Measurements from ENCODE around the gene ZNF165. TPM values are rescaled to one million over a fixed set of nuclear protein-coding genes. Genes with fewer than 3 reads are reported as not detected.

The ZNF165 gene
- total and polyA plus RNA-seq, 2 of the 4 experiments (the other 2 are of a cell fraction) = 0.07 to 0.36 TPM

DNA sequence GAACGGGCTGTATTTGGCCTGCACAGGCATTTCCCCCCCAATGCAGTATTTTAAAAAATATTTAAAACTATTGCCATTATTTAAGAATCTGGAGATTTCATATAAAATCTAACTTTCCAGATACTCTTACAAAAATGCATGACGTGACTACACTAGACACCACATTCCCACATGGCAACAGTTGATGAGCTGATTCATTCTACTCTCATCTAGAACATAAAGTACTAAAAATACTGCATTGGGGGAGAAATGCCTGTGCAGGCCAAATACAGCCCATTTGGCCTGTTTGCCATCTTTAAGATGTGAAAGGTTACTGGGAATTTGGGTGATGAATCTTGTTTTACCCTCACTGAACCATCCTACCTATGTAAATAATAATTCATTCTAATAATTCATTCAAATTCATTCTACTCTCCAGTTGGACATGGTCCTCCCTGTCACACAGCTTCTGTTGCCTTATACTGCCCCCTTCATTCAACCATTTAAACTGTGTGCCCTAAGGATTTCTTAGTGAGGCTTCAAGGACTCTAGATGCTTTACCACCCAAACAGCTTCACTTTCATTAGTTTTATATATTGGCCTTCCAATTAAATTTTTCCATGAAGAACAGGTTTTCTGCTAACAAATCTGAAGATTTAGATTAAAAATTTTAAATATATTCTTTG is 37.1 kb downstream of the ZNF165 start:
- Histone ChIP-seq H3K36me3 (ENCODE audit: control insufficient read depth, insufficient read depth, low read length) (peaks cover 29% of the 10 kb centered on the region), H2AK9ac (replicated peaks; ENCODE audit: low read depth, low read length, poor library complexity) (no peak overlapping the region), H3K18ac (ENCODE audit: low read depth, low read length) (no peak overlapping the region), H3K4me1 (ENCODE audit: control insufficient read depth, insufficient read depth, low read length) (no peaks in the 10 kb centered on the region), H2AK5ac (ENCODE audit: low read depth, low read length) (no peak overlapping the region), H3K9ac (ENCODE audit: low read depth, low read length) (no peak overlapping the region), H3K14ac (replicated peaks; ENCODE audit: low read depth, low read length) (no peak overlapping the region), H4K5ac (ENCODE audit: low read depth, low read length) (no peak overlapping the region), H2BK15ac (ENCODE audit: low read depth, low read length) (no peak overlapping the region), H3K9me3 (ENCODE audit: control insufficient read depth, insufficient read depth, low read length) (no peaks in the 10 kb centered on the region), H2BK120ac (ENCODE audit: low read depth, low read length) (no peak overlapping the region), H3K27ac (ENCODE audit: insufficient read depth, low read length) (no peak overlapping the region), H3K4ac (ENCODE audit: low read depth, low read length) (no peak overlapping the region), H3K23ac (ENCODE audit: low read depth, low read length) (no peak overlapping the region), H3K4me3 (ENCODE audit: insufficient read depth, low read depth, low read length) (no peak overlapping the region), H3K56ac (ENCODE audit: extremely low read depth, insufficient read depth, low read length) (no peak overlapping the region), H2AFZ (replicated peaks; ENCODE audit: low read length, poor library complexity) (no peak overlapping the region), H4K20me1 (ENCODE audit: insufficient read depth, low read length) (no peaks in the 10 kb centered on the region), H4K91ac (ENCODE audit: insufficient read depth, low read depth, low read length) (no peak overlapping the region), H2BK20ac (ENCODE audit: low read depth, low read length) (no peak overlapping the region), H2BK5ac (ENCODE audit: low read depth, low read length, poor library complexity, severe bottlenecking) (no peak overlapping the region), H3K9me1 (ENCODE audit: insufficient read depth, low read length) (no peaks in the 10 kb centered on the region; the same call in 1 of the 2 replicates), H3K4me2 (ENCODE audit: low read depth, low read length) (no peak overlapping the region), H3K79me1 (ENCODE audit: low read depth in 1 of 2, low read length in 2 of 2) (peaks cover 0 to 2% of the 10 kb centered on the region in 2 experiments; a peak in 1 of 4 replicates), H3K27me3 (ENCODE audit: control insufficient read depth, insufficient read depth, low read length) (no peaks in the 10 kb centered on the region), H4K8ac (ENCODE audit: low read depth in 2 of 2, low read length in 2 of 2) (no peak overlapping the region)
- no CpG with 5 or more reads among the region's 2 CpGs for WGBS, 2 experiments (ENCODE audit: extremely low coverage in 2 of 2, insufficient read length in 1 of 2)
- DNase-seq = no peak
- ATAC-seq (ENCODE audit: low read depth) = no peak
- intact Hi-C loops (cut with micrococcal nuclease) = no loop called here
- POLR2A ChIA-PET (ENCODE audit: unreplicated experiment) = no interaction called here
- in situ Hi-C loops (cut with MboI; ENCODE audit: low sequenced_read_pairs) = no loop called here
- no TSS peak for BruUV-seq (replicated peaks)
- dilution Hi-C loops (cut with HindIII; ENCODE audit: low sequenced_read_pairs, unreplicated experiment) = no loop called here
- CTCF ChIA-PET = no interaction called here
- TF ChIP-seq, protein P1, sequence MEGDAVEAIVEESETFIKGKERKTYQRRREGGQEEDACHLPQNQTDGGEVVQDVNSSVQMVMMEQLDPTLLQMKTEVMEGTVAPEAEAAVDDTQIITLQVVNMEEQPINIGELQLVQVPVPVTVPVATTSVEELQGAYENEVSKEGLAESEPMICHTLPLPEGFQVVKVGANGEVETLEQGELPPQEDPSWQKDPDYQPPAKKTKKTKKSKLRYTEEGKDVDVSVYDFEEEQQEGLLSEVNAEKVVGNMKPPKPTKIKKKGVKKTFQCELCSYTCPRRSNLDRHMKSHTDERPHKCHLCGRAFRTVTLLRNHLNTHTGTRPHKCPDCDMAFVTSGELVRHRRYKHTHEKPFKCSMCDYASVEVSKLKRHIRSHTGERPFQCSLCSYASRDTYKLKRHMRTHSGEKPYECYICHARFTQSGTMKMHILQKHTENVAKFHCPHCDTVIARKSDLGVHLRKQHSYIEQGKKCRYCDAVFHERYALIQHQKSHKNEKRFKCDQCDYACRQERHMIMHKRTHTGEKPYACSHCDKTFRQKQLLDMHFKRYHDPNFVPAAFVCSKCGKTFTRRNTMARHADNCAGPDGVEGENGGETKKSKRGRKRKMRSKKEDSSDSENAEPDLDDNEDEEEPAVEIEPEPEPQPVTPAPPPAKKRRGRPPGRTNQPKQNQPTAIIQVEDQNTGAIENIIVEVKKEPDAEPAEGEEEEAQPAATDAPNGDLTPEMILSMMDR (conservative IDR thresholded peaks at IDR 0.05; ENCODE audit: low read depth, low read length) = no peak

Measured in IMR-90 (cell line).